SU-DHL-6 (cell line): ENCODE measurements around the gene POU6F2.

Source experiments
- CTCF ChIP-seq: fragments of 200-600 bp; sonication (generic); IDR thresholded peaks from one replicate; pipeline ENCODE4 v1.5.1; 2017; ENCODE audit warnings: antibody characterized with exemption, mild to moderate bottlenecking, low read length, moderate library complexity; ENCODE audit not compliant: insufficient read depth, poor library complexity, severe bottlenecking
- EZH2phosphoT487 ChIP-seq: fragments of 200-600 bp; sonication (generic), shearing (Covaris generic); conservative IDR thresholded peaks from 2 replicates; pipeline ENCODE4 v1.6.1; 2018; ENCODE audit warnings: mild to moderate bottlenecking, antibody characterized with exemption, low read length, moderate library complexity, mixed read lengths

DNA sequence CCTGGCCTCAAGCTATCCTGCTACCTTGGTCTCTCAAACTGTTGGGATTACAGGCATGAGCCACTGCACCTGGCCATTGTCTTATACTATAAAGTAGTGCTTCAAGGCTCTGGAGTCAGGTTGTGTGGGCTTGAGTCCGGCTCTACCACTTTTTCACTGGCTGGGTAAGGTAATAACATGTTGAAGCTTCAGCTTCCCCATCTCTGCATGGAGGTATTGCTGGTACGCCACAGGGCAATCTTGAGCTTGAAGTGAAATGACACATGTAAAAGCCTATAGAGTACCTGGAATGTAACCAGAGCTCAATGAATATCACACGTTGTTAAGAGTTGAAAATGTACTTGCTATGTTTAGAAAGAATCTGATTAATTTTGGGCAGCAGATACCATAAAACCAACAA lies 120.8 kb downstream of the POU6F2 start:
- TF ChIP-seq CTCF (no peak), EZH2phosphoT487 (no peak)
